HG02884 (cell line): ENCODE data around the gene NRXN3.

Experiments used
- ATAC-seq: cut with Tn5 transposase; IDR thresholded peaks from one replicate; pipeline ENCODE4 v1.9.1; 2021; ENCODE audit warnings: mild to moderate bottlenecking, moderate library complexity; ENCODE audit not compliant: unreplicated experiment

Gene NRXN3

DNA sequence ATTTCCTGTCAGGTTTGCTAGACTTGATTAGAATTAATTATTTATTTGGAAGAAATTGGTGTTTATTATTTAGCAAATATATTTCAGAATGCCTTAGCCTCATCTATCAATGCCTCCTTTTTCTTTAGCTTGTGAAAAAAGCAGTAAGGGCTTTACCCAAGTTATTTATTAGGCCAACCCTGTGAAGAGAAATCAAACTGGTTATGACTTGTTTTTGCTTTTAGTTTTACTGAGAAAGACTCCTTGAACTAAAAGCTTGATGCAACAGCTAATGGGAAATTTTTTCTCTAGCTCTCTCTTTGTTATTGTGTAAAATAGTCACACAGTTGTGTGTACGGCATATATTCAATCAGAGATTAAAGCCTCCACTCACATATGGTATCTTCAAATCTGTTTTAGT, 1734.3 kb downstream of the NRXN3 start:
- ATAC-seq, result no peak

DNA sequence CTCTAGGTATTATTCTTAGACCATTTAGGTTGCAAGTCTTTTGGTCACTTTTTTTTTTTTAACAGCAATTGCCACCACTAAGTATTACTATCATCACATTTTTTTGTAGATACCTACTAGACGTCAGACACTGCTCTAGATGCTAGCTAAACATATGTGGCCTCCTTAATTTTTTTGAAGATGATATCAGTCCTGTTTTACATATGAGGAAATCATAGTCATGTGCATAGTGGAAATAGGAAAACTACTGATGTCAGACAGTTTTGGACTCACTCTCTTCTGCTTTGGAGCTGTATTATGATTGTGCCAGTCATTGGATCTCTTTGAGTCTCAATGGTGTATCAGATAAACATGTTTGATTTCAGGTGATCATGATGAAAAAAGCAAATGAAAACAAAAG, 1736.8 kb downstream of the NRXN3 start:
- ATAC-seq, result no peak

DNA sequence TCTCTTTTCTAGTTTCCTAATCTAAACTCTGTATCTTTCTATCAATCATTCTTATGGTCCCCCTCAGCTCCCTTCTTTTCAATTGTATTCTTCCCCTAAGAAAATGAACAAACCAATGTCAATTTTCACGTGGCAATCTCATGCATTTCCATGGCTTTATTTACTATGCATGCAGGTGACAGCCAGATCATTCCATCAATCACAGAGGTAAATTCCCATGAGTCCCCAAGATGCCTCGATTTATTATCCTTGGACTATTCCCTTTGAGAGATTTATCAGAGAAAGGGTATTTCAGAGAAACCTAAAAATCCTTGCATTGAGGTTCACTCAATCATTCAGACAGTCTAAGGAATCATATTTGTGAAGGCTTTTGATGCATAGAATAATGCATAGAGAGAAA, 1739.9 kb downstream of the NRXN3 start:
- ATAC-seq, result no peak

DNA sequence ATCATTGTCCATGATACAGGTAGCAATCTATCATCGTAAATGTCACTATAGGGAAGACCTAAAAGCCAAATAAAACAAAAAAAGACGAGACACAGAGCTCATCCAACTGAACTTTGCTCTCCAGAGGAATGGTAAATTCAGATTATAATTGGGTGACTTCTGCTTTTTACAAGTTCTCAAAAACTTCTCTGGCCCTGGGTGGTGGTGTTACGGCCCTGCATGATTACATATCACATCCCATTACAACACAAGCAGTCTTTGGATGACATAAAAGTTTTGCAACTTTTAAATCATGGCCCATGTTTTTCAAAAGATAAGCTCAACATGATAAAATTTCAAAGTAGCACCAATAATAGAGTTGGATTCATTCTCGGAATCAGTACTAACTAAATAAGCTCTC, 1741.6 kb downstream of the NRXN3 start:
- no peak for ATAC-seq

DNA sequence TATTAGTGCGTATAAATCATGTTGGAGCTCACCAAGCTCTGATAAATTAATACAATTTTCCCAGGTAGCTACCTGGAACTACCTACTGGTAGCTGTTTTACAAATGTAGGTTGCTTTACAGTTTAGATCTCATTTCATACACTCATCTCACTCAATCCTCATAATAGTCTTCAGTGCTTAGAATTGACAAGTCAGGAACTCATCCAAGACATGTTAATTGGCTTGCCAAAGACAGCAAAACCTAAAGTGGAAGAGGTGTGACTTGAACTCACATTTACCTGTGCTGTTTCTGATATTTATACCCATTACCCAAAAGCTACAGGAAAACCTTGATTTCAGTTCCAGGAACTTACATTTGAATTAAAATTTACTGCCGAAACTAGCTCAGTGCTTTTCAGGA, 1744.4 kb downstream of the NRXN3 start:
- ATAC-seq, result no peak

DNA sequence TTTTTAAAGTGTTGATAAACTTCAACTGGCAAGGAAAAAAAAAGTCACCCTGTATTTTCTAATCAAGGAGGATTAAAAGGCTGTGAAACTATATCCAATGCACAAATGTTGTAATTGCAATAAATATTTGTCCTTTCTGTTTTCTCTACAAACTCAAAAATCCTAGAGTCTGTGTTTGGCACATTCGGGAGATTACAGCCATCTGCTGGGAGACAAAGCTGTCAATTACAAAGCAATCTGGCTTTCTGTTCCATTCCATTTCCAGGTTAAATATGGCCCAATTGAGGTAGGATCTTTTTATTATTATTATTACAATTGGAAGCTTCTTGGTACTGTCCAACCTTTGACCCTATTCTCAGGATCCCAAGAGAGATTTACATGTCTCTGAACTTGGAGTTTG, 1745.2 kb downstream of the NRXN3 start:
- ATAC-seq, result no peak

DNA sequence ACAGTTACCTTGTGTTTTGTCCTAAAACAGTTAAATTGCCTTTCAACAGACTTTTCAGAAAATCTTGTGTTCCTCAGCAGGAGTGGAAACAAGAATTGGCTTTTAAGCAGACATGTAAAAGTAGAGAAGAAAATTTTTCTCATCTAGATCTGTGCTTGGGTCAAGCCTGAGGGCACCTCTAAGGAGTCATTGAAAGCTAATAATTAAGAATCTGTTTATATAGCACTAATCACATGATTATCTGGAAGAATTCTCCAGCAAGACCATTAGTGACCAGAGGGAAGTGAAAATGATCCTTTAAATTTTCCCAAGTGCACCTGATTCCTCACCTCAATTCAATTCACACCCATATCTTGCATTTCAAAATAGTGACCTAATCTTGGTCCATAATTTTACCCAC, 1746.1 kb downstream of the NRXN3 start:
- no peak for ATAC-seq

DNA sequence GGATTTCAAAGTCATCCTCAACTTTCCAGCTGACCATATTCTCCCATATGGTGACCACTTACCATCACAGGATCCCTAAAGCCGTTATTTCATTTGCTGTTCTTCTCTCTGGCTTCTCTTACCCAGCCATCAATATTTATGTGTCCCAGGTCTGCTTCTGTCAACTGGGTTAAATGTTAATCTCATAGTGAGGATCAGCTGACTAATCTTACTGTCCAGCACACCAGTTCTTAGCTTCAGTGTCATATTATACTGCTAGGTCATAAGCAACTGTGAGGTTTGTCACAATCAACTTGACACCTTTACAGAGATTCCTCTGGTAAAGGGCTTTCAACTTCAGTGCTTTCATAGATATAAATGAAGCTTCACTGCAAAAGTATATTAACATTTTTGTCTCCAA, 1746.7 kb downstream of the NRXN3 start:
- ATAC-seq, result no peak
